HEK293T (cell line): Measurements from ENCODE around the gene SLC25A51.

ENCODE experiments used
- BHLHE40 ChIP-seq: fragments of 450-650 bp; IDR thresholded peaks from 2 replicates; pipeline ENCODE4 v1.6.1; 2016; ENCODE audit warnings: mild to moderate bottlenecking, moderate library complexity, borderline replicate concordance
- FOXK2 ChIP-seq: fragments of 450-650 bp; IDR thresholded peaks from 2 replicates; pipeline ENCODE4 v1.6.1; 2016; ENCODE audit warnings: mild to moderate bottlenecking
- L3MBTL2 ChIP-seq: fragments of 450-650 bp; conservative IDR thresholded peaks from 2 replicates; pipeline ENCODE4 v1.6.1; 2016; ENCODE audit warnings: mild to moderate bottlenecking
- SP1 ChIP-seq: fragments of 450-650 bp; IDR thresholded peaks from 2 replicates; pipeline ENCODE4 v1.6.1; 2017
- SUZ12 ChIP-seq: fragments of 450-650 bp; IDR thresholded peaks from 2 replicates; pipeline ENCODE4 v1.6.1; 2016; ENCODE audit warnings: mild to moderate bottlenecking
- ZNF384 ChIP-seq: fragments of 450-650 bp; IDR thresholded peaks from 2 replicates; pipeline ENCODE4 v1.6.1; 2016

DNA sequence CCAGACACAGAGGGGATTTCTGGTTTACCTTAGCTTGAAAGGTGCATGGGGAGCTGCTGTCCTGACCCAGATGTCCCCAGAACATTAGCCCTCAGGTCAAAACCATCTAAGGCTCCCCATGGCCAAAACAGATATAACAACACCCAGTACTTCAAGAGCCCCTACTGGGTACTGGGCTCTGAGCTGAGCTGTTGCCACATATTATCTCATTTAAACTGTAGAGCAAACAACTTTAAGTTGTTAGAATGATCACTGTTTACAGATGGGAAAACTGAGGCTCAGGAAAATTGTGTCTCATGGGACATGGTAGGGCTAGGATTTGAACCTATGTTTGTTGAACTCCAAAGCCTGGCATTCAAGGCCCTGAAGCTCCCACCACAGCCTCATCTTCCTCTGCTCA lies 20.6 kb upstream of the SLC25A51 start:
- TF ChIP-seq BHLHE40 (no peak), FOXK2 (no peak), ZNF384 (no peak), L3MBTL2 (no peak), SP1 (no peak), SUZ12 (no peak)
